Esophagus muscularis mucosa (tissue), 4 donors: ENCODE results near the gene ATP1A4. TPM values are rescaled to one million over a fixed set of nuclear protein-coding genes. Genes with fewer than 3 reads are reported as not detected.

Experiments
- DNase-seq: peaks from one replicate; pipeline ENCODE4 v3.0.0-alpha.2; 2017; ENCODE audit errors: extremely low spot score
- H3K27ac ChIP-seq, 4 donors: fragments of 200-600 bp; sonication (generic); replicated peaks in 1 of 4; 1 replicate in 3 of 4; 2 replicates in 1 of 4; pipeline ENCODE4 v1.5.1; 2016 to 2019; ENCODE audit warnings: mild to moderate bottlenecking in 1 of 4
- H3K27me3 ChIP-seq, 4 donors: fragments of 200-600 bp; sonication (generic); one replicate each; pipeline versions ENCODE4 v1.5.1 to v1.6.0; 2016 to 2019
- H3K36me3 ChIP-seq, 4 donors: fragments of 200-600 bp; sonication (generic); one replicate each; pipeline ENCODE4 v1.5.1; 2016 to 2019
- H3K4me1 ChIP-seq, 4 donors: fragments of 200-600 bp; sonication (generic); one replicate each; pipeline ENCODE4 v1.5.1; 2016 to 2019
- H3K4me3 ChIP-seq, 4 donors: fragments of 200-600 bp; sonication (generic); 1 replicate in 2 of 4; 2 replicates in 2 of 4; pipeline ENCODE4 v1.5.1; 2016 to 2019; ENCODE audit warnings: mild to moderate bottlenecking in 4 of 4, moderate library complexity in 1 of 4
- H3K9me3 ChIP-seq, 4 donors: fragments of 200-600 bp; sonication (generic); 1 replicate in 3 of 4; 2 replicates in 1 of 4; pipeline ENCODE4 v1.5.1; 2016 to 2019
- CTCF ChIP-seq, 3 experiments: fragments of 200-600 bp in 2 of 3; fragments of 450-650 bp in 1 of 3; sonication (generic) in 2 of 3; IDR thresholded peaks; one replicate each; pipeline ENCODE4 v1.5.1; 2017 to 2019; ENCODE audit warnings: antibody characterized with exemption in 3 of 3, mild to moderate bottlenecking in 2 of 3, moderate library complexity in 1 of 3
- EP300 ChIP-seq: sonication (generic); formaldehyde crosslinking; IDR thresholded peaks from one replicate; pipeline ENCODE4 v1.6.1; 2017; ENCODE audit warnings: antibody characterized with exemption
- POLR2A ChIP-seq: fragments of 450-650 bp; IDR thresholded peaks from one replicate; pipeline ENCODE4 v1.6.1; 2017; ENCODE audit warnings: antibody characterized with exemption, moderate library complexity, mild to moderate bottlenecking, low read depth
- POLR2AphosphoS5 ChIP-seq, 2 donors: sonication (generic); formaldehyde crosslinking; IDR thresholded peaks; one replicate each; pipeline ENCODE4 v1.6.1; 2017; ENCODE audit warnings: antibody characterized with exemption in 2 of 2
- WGBS: methylation state at CpG from one replicate; pipeline ENCODE4 v1.1.5; 2018; 5-methylcytosine and 5-hydroxymethylcytosine counted together
- intact Hi-C: fragments of 100-400 bp; cut with DNase I; formaldehyde crosslinking; loops from one replicate; pipeline ENCODE4 v1.15.1; 2023
- total RNA-seq, 4 donors: library from RNA; depleted of rRNA; stranded (reverse); fragments of >200 nt; gene quantifications; one replicate each; pipeline versions ENCODE4 v1.1.0 to v1.2.1, GENCODE V29; 2016

ATP1A4 gene
- total RNA-seq, 4 donors from 2014 or later, result 0.17 to 2.1 (median 0.98) TPM; not detected in 1

DNA sequence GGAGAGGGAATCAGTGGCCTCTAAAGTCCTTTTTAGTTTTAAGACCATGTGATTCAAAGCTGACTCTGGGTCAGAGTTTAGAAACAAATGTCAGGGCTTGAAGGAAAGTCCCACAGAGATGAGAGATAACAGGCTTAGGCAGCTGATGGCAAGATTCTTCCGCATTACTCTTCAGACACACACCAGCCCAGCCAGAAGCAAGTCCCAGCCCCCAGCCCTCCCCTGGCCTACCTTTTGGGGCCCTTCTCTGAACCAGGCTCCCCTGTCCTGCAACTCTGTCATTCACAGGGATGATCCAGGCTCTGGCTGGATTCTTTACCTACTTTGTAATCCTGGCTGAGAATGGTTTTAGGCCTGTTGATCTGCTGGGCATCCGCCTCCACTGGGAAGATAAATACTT, 25.8 kb downstream of the ATP1A4 start:
- no peak overlapping the region for H3K27ac ChIP-seq
- WGBS, result 87% methylated on average over 2 of the region's 2 CpGs
- no peak overlapping the region for H3K4me3 ChIP-seq
- H3K27me3 ChIP-seq, result no peaks in the 10 kb centered on the region
- no peaks in the 10 kb centered on the region for H3K9me3 ChIP-seq
- H3K4me1 ChIP-seq, result no peaks in the 10 kb centered on the region
- H3K36me3 ChIP-seq, result no peaks in the 10 kb centered on the region
- no peak for DNase-seq
- intact Hi-C loops, result no loop called here
- no peak for TF ChIP-seq EP300

DNA sequence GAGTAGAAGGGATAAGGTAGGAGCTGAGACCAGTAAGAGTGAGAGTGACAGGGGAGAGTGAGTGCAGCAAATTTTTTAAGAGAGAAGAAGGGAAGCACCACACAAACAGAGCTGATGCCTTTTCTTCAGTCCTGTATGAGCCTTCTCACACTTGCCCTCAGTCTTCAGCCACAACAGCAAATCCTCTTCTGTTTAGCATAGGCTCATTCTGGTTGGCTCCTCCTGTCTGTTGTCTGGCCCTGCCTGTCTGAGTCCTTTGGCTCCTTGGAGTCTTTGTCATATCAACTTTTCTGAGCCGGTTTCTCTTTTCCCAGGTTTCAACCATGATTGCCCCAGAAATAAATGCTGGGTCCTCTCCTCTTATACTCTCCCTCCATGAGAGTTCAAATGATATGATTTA, 26.3 kb downstream of the ATP1A4 start:
- Histone ChIP-seq H3K27me3 (no peaks in the 10 kb centered on the region), H3K4me1 (no peaks in the 10 kb centered on the region), H3K9me3 (no peaks in the 10 kb centered on the region), H3K36me3 (no peaks in the 10 kb centered on the region), H3K27ac (no peak overlapping the region), H3K4me3 (no peak overlapping the region)
- intact Hi-C loops, result no loop called here
- TF ChIP-seq CTCF (IDR thresholded peaks at IDR 0.05), result no peak
- no peak for TF ChIP-seq POLR2AphosphoS5 (IDR thresholded peaks at IDR 0.05)
- TF ChIP-seq EP300, result no peak
- TF ChIP-seq POLR2A, result no peak
- 80% methylated on average over 1 of the region's 1 CpG for WGBS
- no peak for DNase-seq

- H3K36me3 ChIP-seq, result no peaks in the 10 kb centered on the region
- no peak overlapping the region for H3K27ac ChIP-seq
- TF ChIP-seq EP300 (no peak), POLR2AphosphoS5 (IDR thresholded peaks at IDR 0.05) (no peak), CTCF (IDR thresholded peaks at IDR 0.05) (no peak), POLR2A (no peak)
- H3K4me1 ChIP-seq, result no peaks in the 10 kb centered on the region
- no peak for DNase-seq
- intact Hi-C loops, result no loop called here
- H3K27me3 ChIP-seq, result no peaks in the 10 kb centered on the region
- H3K9me3 ChIP-seq, result no peaks in the 10 kb centered on the region
- no peak overlapping the region for H3K4me3 ChIP-seq
- 93% methylated on average over 2 of the region's 2 CpGs for WGBS
These were observed 27.3 kb downstream of the ATP1A4 start for GRCh38 chr1:160178731-160179130.

DNA sequence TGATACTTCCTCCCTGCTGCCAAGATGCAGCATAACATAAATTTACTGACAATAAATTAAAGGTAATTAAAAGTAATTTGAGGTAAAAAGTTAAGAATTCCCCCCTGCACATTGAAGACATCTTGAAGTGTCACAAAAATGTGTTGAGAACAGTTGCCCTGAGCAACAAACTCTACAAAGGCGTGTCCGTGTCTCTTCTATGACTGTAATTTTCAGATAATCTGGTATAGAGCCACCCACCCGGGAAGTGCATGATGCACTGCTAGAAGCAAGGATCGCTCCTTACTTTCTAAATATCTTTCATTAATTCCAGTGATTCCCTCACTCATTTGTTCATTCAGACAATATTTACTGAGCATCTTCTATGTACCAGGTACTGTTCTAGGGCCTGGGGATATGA, 27.9 kb downstream of the ATP1A4 start:
- no peaks in the 10 kb centered on the region for H3K36me3 ChIP-seq
- H3K4me1 ChIP-seq, result no peaks in the 10 kb centered on the region
- 84% methylated on average over 4 of the region's 4 CpGs for WGBS
- no peak for DNase-seq
- H3K9me3 ChIP-seq, result no peaks in the 10 kb centered on the region
- H3K4me3 ChIP-seq, result no peak overlapping the region
- no peak for TF ChIP-seq POLR2AphosphoS5 (IDR thresholded peaks at IDR 0.05)
- TF ChIP-seq POLR2A, result no peak
- no peak for TF ChIP-seq CTCF (IDR thresholded peaks at IDR 0.05)
- no peak for TF ChIP-seq EP300
- intact Hi-C loops, result no loop called here
- H3K27me3 ChIP-seq, result no peaks in the 10 kb centered on the region
- H3K27ac ChIP-seq, result no peak overlapping the region

- intact Hi-C loops, result no loop called here
- WGBS, result 90% methylated on average over 7 of the region's 7 CpGs
- no peak for DNase-seq
- Histone ChIP-seq H3K4me1 (peaks cover 13 to 23% (median 21%) of the 10 kb centered on the region in 4 donors), H3K36me3 (no peaks in the 10 kb centered on the region), H3K9me3 (no peaks in the 10 kb centered on the region), H3K27ac (no peak overlapping the region), H3K27me3 (no peaks in the 10 kb centered on the region), H3K4me3 (no peak overlapping the region)
- TF ChIP-seq POLR2A (no peak), CTCF (IDR thresholded peaks at IDR 0.05) (no peak), POLR2AphosphoS5 (IDR thresholded peaks at IDR 0.05) (no peak), EP300 (no peak)
These were observed 34.8 kb downstream of the ATP1A4 start for GRCh38 chr1:160186246-160186645.
